A549 treated with AZD2906 at 1 μM for 4 hours (cell line): ENCODE results near the gene NEK2. TPM values are rescaled to one million over a fixed set of nuclear protein-coding genes. Genes with fewer than 3 reads are reported as not detected.

Experiments
- total RNA-seq: library from RNA; stranded (reverse); fragments of 200-300 nt; extraction: Qiagen RNA extraction; gene quantifications from 5 replicates; pipeline ENCODE4 v1.2.3, GENCODE V29; 2022

Gene NEK2
- total RNA-seq, result 33.4 to 51.2 TPM (median 40.0 TPM) in 5 replicates

GRCh38 chr1:211675230-211676105, at the start of gene NEK2:
TSS of gene NEK2 (minus strand) at chr1:211675621. CDS start at chr1:211675479, 142 bp downstream.

Other genes starting within 250 kb of the NEK2 start
- not detected in 5 replicates for gene RD3, start 183.5 kb downstream of the NEK2 start, total RNA-seq
- 20.0 to 23.5 TPM (median 21.9 TPM) in 5 replicates for gene SLC30A1, start 96.5 kb downstream of the NEK2 start, total RNA-seq
- gene LPGAT1, start 155.1 kb upstream of the NEK2 start, total RNA-seq, result 19.8 to 29.3 TPM (median 26.9 TPM) in 5 replicates